Posterior vena cava (tissue), 2 donors: ENCODE measurements around the gene HSF5. TPM values are rescaled to one million over a fixed set of nuclear protein-coding genes. Genes with fewer than 3 reads are reported as not detected.

Source experiments
- DNase-seq: peaks from one replicate; pipeline ENCODE4 v3.0.0-alpha.2; 2020; ENCODE audit warnings: low spot score
- intact Hi-C, 2 donors: fragments of 100-400 bp; cut with DNase I; formaldehyde crosslinking; loops; one replicate each; pipeline versions ENCODE4 v1.14.1 to v1.14.2; 2022 to 2023
- total RNA-seq, 2 donors: library from RNA; stranded (reverse); fragmentation: NEBNext Ultra II Directional; extraction: Animal tissue kit (Norgen Biotek cat#: 25700); gene quantifications; one replicate each; pipeline ENCODE4 v1.2.1, GENCODE V29; 2021
- donor health status: DM: yes; HTN: yes; CAD: no.
- donor health status: DM: yes; HTN: yes; CAD: no.

Gene HSF5
- total RNA-seq, 2 donors from 2014 or later: 0.05 TPM; not detected in 1

- intact Hi-C loops: no loop called here
- DNase-seq: no peak
These were observed 108.7 kb downstream of the HSF5 start for GRCh38 chr17:58379511-58379824.

DNA sequence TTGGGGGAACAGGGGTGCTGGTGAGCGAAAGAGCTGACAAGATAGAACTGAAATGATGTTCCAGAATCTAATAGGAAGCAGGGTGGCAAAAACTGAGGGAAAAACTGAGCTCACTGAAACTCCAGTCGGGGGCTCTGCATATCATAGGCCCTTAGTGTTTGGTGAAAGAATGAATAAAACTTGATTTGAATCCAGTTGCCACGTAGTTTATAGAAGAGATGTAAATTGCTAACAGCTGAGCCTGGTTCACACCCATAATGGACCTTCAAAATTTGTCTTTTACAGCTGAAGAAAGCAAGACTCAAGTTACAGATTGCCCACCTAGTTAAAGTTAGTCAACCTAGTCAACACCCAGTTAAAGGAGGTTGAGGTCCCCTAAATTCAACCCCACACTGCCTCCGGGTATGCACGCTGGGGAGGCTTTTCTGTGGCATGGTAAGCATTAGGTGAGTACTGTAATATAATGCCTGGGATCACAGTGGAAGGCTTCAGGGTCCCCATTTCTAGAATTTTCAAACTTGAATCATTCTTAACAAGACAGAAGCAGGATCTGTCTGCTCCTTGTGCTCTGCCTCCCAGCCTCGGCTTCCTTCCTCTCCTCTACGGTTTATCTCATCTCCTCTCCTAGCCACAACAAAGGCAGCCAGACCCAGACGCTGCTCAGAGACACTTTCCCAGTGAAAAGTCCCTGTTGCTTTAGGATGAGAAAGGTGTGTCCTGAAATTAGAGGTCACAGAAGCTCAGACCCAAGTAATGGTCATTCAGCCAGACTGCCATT, 109.3 kb downstream of the HSF5 start:
- no peak for DNase-seq
- intact Hi-C loops: no loop called here

DNA sequence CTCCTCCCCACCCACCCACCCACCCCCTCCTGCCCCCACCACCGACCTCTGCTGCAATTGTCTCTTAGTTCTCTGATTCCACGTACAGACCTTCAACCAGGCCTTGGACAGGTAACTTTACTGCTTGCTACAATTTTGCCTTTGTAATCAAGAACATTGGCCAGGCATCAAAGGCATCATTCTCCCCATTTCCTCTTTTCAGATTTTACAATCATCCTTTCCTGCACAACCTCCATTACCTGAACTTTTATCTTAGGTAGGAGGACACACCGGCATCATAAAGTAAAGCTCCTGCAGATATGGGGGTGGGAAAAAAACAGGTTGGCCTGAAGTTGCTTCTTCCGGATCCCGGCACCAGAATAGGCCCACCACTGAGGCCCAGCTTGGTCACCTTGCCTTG, 110.5 kb downstream of the HSF5 start:
- DNase-seq: no peak
- intact Hi-C loops: no loop called here

DNA sequence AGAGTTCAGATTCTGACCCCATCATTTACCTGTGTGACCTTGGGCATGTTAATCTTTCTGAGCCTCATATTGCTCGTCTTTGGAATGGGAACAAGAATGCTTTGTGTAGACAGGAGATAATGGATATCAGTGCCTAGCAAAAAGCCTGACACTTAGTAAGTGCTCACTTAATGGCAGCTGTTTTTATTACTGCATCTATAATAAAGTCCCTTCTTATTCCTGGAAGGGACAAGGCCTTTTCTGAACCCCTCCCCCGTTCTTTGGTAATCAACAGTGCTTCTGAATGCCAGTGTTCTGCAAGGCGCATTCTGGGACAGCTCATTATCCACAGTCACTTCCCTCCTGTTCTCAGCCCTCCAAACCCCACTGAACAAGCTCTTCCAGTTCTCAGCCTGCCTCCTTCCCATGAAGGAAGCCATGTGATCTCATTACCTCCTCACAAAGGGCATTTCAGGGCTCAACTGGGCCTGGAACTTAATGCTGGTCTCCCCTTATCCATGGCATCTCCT, 111.1 kb downstream of the HSF5 start:
- intact Hi-C loops: no loop called here
- no peak for DNase-seq

DNA sequence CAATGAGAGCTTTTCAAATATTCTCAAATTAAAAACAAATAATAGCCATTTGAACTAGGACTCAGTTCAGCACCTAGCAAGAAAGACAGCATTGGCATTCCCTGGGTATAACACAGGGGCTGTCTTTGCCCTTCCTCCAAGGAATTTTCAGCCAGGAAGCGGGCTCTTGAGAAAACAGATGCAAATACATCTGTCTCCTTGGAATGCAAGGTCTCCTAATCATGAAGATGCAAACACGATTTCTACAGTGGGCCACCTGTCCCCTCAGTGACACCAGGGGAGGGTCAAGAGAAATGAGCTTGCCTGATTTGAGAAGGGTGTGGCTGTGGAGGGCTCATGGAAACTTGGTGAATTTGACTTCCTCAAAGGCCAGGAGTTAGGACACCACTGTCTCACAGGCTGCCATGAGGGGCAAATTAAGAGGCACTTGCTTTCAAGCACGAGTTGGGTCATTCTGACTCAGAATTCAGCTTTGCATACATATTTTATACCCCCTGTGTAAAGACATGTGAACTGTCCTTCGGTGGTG, 111.7 kb downstream of the HSF5 start:
- intact Hi-C loops: no loop called here
- no peak for DNase-seq

- DNase-seq: no peak
- intact Hi-C loops: no loop called here
These were observed 112.4 kb downstream of the HSF5 start for GRCh38 chr17:58375811-58376210.

DNA sequence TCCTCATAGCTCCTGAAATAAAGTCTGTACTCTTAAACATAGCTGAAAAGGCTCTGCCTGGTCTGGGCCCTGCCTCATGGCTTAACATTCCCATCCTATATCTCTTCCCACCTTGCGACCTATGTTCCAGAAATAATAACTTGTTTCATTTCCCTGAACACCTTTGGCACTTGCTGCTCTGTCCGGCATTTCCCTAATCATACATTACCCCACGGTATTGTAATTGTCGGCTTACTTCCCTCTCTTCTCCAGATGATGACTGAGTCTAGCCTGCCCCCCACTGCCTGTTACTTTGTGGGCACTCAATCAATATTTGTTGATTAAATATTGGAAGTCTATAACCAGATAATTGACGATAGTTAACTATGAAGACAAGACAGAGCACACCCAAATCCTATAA, 113.0 kb downstream of the HSF5 start:
- intact Hi-C loops: no loop called here

GRCh38 chr17:58373923-58374322, 114.3 kb downstream of the HSF5 start:
- no peak for DNase-seq
- intact Hi-C loops: no loop called here

More for the DNA sequence above, 113.0 kb downstream of the HSF5 start:
- DNase-seq: no peak

- no peak for DNase-seq
These were observed 115.2 kb downstream of the HSF5 start for GRCh38 chr17:58373003-58373402.

DNA sequence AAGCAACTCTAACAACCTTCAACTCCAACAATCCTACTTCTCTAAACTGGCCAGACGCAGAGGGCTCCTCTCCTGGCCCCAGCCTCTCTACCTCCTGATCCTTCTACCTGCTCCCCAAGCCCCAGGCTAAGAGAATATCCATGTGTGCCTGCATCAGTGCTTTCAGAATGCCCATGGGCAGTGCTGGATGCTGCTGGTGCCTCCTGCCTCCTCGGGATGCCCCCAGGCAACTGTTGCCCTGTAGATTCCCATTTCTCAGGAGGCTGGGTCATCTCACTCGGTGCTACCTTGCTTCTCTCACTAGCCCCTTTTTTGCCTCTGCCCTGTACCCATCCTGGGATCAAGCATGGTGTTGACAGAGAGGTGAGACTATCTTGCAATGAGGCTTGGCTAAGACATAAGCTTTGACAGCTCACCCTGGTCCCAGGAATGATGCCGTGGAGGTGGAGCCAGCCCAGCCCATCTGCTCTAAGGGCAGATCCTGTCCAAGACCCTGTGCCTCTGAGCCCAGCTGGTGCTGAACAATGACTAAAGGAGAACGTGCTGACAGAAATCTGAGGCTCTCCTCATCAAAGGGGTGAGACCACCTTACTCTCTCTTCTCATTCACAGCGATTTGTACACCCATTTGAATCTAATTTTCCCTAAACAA, 116.8 kb downstream of the HSF5 start:
- no peak for DNase-seq
- intact Hi-C loops: no loop called here

More at GRCh38 chr17:58373003-58373402, 115.2 kb downstream of the HSF5 start:
- intact Hi-C loops: no loop called here

GRCh38 chr17:58370716-58371115, 117.5 kb downstream of the HSF5 start:
- intact Hi-C loops: no loop called here
- no peak for DNase-seq

DNA sequence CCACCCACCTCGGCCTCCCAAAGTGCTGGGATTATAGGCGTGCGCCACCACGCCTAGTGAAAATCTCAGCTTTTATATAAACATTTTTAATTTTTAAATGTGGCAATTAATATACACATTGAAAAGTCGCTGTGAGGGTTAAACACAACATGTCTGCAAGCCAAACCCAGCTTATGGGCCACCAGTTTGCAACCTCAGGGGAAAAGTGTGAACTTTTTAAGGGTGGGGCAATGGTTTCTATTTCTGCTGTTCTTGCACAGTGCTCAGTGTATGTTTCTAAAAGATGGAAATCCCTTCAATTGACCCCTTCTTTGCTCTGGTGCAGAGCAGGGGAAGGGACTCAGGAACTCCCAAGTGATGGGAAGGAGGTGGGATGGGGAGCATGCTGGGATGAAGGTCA, 117.9 kb downstream of the HSF5 start:
- DNase-seq: no peak
- intact Hi-C loops: no loop called here

Other genes with a start within 250 kb of the HSF5 start
- not detected for gene LPO, start 249.8 kb downstream of the HSF5 start, total RNA-seq
- under 1 TPM; 0.74 to 0.86 TPM for gene MPO, start 207.5 kb downstream of the HSF5 start, total RNA-seq
- 1 to 10 TPM; 8.2 to 10.0 TPM for gene TSPOAP1, start 159.6 kb downstream of the HSF5 start, total RNA-seq
- gene SUPT4H1, start 136.2 kb downstream of the HSF5 start, total RNA-seq: 10 to 100 TPM; 48.4 to 50.1 TPM
- not detected for gene RNF43, start 70.9 kb downstream of the HSF5 start, total RNA-seq
- 10 to 100 TPM; 27.4 to 28.5 TPM for gene MTMR4, start 26.2 kb upstream of the HSF5 start, total RNA-seq
- under 1 TPM; 0.10 to 0.14 TPM for gene TEX14, start 203.6 kb upstream of the HSF5 start, total RNA-seq
- gene RAD51C, start 204.2 kb upstream of the HSF5 start, total RNA-seq: 10 to 100 TPM; 19.7 to 22.6 TPM